Omental fat pad (tissue), 4 donors: ENCODE data around the gene C12orf54. TPM values are rescaled to one million over a fixed set of nuclear protein-coding genes. Genes with fewer than 3 reads are reported as not detected.
"Not testable (repeated sequence)": the region's sequence is repeated elsewhere in the genome, so short reads cannot be mapped to it uniquely, and the experiment has no call there.

Experiments
- ATAC-seq: fragments of 150-250 bp; one replicate; pipeline ENCODE4 v1.9.1; 2016; ENCODE audit warnings: mild to moderate bottlenecking, moderate library complexity; ENCODE audit not compliant: low FRiP score
- DNase-seq: peaks from one replicate; pipeline ENCODE4 v3.0.0-alpha.2; 2019; ENCODE audit warnings: low spot score
- total RNA-seq, 4 donors: library from RNA; depleted of rRNA; stranded (reverse); fragments of >200 nt; gene quantifications; one replicate each; pipeline ENCODE4 v1.1.0, GENCODE V29; 2016
- TF ChIP-seq, protein P1 (sequence below), 3 donors: fragments of 450-650 bp; IDR thresholded peaks; one replicate each; pipeline ENCODE4 v1.5.1; 2016 to 2017; ENCODE audit warnings: antibody characterized with exemption in 3 of 3, mild to moderate bottlenecking in 3 of 3, moderate library complexity in 2 of 3

The C12orf54 gene
- total RNA-seq = under 1 TPM in 1 of 4 donors, not detected in 3; 0.72 TPM

DNA sequence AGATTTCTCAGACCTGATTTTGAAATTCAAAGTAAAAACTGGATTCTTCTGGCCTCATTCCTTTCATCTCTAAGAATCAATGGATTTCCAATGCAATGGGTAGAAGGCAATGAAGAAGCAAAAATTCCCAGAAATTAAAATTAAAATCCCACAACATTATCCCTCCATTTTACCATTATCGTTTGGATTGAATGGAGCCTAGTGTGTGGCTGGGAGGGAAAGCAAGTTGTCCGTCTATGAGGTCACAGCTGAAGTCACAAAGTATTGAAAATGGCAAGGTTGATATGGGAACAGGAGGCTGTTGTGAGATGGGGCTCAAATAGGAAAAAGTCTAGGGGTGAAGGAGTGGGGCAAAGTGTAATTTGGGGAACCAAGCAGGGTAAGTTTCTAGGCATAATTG, at the start of gene C12orf54:
TSS of gene C12orf54 (plus strand) at position 301 of the 400 bp plus-strand sequence. CDS start 799 bp downstream, outside the sequence.
- TF ChIP-seq, protein P1, sequence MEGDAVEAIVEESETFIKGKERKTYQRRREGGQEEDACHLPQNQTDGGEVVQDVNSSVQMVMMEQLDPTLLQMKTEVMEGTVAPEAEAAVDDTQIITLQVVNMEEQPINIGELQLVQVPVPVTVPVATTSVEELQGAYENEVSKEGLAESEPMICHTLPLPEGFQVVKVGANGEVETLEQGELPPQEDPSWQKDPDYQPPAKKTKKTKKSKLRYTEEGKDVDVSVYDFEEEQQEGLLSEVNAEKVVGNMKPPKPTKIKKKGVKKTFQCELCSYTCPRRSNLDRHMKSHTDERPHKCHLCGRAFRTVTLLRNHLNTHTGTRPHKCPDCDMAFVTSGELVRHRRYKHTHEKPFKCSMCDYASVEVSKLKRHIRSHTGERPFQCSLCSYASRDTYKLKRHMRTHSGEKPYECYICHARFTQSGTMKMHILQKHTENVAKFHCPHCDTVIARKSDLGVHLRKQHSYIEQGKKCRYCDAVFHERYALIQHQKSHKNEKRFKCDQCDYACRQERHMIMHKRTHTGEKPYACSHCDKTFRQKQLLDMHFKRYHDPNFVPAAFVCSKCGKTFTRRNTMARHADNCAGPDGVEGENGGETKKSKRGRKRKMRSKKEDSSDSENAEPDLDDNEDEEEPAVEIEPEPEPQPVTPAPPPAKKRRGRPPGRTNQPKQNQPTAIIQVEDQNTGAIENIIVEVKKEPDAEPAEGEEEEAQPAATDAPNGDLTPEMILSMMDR (IDR thresholded peaks at IDR 0.05) = no peak
- DNase-seq (no peak), ATAC-seq (no peak)

DNA sequence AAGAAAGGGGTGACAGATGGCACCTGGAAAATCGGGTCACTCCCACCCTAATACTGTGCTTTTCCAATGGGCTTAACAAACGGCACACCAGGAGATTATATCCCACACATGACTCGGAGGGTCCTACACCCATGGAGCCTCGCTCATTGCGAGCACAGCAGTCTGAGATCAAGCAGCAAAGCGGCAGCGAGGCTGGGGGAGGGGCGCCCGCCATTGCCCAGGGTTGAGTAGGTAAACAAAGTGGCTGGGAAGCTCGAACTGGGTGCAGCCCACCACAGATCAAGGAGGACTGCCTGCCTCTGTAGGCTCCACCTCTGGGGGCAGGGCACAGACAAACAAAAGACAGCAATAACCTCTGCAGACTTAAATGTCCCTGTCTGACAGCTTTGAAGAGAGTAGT, 48.3 kb upstream of the C12orf54 start:
- ATAC-seq, DNase-seq: not testable (repeated sequence)

DNA sequence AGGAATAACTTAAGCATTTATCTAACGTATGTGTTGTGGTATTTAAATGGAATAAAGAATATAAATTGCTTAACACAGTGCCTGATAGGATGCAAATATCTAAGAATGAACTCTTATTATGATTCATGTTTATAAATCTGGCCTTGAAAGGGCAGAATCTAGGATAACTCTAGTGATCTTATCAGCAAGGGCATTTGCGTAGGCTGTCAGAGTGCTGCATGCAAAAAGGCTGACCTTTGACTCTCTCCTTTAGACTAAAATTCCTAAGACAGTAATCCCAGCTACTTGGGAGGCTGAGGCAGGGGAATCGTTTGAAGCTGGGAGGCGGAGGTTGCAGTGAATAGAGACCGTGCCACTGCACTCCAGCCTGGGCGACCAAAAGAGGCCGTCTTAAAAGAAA, 41.2 kb upstream of the C12orf54 start:
- DNase-seq = no peak
- TF ChIP-seq, protein P1 (IDR thresholded peaks at IDR 0.05) = no peak
- no peak for ATAC-seq

DNA sequence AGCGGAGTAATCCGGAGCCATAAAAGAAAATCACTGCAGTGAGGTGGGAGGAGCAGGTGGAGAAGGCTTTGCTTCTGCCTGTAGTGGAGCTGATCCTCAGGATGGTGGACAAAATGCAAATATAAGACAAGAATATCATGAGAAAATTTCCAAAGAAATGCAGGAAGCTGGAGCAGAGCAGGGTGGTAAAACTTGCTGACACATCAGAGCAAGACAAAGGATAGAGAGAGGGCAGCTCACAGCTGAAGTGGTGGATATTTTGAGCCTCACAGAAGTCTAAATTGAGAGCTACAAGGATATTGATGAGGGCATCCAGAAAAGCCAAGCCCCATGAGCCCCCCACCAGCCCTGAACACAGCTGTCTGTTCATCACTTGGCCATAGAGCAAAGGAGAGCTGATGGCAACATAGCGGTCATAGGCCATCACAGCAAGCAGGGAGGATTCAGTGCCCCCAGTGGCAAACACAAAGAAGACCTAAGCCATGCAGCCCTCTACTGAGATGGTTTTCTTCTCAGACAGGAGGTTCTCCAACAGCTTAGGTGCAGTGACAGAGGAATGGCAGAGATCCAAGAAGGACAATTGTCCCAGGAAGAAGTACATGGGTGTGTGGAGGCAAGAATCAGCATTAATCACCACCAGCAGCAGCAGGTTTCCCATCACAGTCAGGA, 40.0 kb upstream of the C12orf54 start:
- TF ChIP-seq, protein P1 (IDR thresholded peaks at IDR 0.05) = no peak
- no peak for ATAC-seq
- DNase-seq = no peak

DNA sequence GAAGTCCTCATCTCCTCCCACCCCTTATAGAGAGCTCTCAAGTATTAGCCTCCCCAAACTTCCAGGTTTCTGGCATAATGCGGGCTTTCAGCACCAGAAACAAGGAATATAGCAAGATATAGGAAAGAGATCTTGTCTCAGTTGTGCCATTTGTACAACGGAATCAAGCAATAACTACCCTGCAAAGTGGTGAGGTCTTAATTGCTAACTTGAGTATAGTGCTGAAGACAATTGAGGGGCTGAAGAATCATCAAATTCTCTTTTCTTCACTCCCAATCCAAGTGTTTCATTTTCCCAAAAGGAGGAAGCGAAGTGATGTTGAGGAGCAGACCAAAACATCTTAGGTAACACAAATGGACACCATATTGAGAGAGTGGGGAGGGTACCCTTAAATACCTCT, 36.8 kb upstream of the C12orf54 start:
- no peak for ATAC-seq
- no peak for DNase-seq
- TF ChIP-seq, protein P1 (IDR thresholded peaks at IDR 0.05) = no peak

DNA sequence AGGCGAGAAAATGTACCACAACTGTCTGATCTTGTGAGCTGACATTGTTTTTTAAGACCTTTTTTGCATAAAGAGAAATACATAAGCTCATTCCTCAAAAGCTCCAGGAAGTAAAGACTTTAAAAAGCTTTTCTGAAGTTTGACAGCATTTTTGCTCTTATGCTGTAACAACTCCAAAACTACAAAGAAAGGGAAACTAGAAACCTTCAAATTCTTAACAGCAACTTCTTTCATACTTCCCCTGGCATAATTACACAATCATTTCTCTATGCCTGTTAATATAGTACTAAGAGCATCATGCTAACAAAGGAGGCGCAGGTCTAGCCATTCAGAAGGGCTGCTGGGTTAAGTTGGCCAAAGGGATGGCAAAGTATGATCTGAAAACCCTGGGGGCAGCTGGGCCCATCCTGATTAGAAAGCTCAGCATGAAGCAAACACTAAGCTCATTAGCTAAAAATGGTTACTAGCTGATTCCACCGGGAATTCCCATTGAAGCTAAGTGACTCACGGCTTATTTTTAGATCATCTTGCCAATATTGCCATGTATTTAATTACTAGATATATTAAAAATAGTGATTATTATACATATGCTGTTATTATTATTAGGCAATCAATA, 36.0 kb upstream of the C12orf54 start:
- no peak for ATAC-seq
- TF ChIP-seq, protein P1 (IDR thresholded peaks at IDR 0.05) = no peak
- no peak for DNase-seq

DNA sequence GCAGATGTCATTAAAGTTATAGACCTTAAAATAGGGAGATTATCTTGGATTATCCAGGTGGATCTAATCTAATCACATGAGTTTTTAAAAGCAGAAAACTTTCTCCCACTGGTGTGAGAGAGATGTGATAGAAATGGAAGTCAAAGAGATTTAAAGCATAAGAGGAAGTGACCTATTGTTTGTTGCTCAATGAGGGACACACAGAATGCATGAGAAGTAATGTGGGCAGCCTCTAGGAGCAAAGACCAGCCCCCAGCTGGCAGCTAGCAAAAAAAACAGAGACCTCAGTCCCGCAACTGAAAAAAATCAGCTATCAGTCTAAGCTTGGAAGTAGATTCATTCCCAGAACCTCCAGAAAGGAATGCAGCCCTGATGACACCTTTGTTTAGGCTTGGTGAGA, 34.5 kb upstream of the C12orf54 start:
- ATAC-seq = no peak
- no peak for DNase-seq

More for the DNA sequence above, 34.5 kb upstream of the C12orf54 start:
- TF ChIP-seq, protein P1 (IDR thresholded peaks at IDR 0.05) = no peak
